ENCODE data around the gene FBXW12.

FBXW12 gene

GRCh38 chr3:48407542-48408099 lies 35.6 kb downstream of the FBXW12 start:
- DNase-seq (ENCODE audit: low read depth), result no peak

DNA sequence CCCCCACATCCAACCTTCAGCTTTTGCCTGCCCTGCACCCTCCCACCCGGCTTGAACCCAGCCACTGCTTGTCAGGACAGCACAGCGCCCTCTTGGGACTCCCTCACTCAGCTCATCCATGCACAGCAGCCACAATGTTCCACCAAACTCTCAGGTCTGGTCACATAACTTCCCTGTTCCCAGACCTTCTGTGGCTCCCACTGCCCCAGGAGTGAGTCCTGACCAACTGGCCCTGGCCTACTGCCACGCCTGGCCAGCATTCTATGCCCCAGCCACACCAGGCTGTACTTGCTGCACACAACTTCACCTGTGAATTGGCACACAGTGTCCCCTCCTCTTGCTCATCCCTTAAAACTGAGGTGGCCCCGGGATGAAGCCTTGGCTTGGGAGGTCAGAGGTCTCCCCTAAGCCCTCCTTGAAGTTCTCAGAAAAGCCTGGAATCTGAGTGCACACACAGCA lies 36.8 kb downstream of the FBXW12 start:
- no peak for DNase-seq (ENCODE audit: low read depth)

DNA sequence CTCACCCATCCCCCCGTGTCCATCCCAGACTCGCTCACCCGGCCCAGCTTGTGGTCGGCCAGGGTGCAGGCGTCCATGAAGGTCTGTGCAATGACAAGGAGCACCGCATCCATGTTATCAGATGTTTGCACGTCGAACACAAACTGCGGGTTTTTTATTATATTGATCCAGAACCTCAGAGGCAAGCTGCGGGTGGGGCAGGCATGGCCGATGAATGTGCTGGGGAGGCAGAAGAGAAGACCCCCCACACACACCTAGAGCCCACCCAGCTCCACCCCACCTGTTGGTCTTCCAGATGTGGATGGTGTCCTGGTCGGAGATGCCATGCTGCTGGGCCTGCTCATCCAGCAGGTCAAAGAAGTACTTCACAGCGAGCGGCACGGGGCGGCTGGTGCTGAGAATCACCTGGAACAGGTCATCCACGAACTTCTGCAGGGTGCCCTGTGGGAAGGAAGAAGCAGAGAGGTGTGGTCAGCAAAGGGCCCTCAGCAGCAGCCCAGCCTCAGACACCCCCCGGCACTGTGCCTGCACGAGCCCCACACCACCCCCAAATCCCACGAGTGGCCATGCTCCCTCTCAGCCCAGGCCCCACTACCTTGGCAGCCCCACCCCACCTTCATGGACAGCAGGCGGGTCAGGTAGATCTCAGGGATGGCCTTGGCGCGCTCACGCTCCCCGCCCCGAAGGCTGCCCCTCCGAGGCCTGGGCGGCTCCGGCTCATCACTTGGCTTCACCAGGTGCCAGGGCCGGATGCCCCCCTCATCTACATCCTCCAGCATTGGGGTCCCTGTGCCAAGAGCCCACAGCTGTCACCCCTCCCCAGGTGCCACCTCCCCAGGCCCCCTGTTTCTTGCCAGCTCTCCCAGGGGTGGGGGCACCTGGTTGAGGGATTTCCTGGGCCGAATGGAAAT lies 37.5 kb downstream of the FBXW12 start:
- DNase-seq (ENCODE audit: low read depth), result no peak

DNA sequence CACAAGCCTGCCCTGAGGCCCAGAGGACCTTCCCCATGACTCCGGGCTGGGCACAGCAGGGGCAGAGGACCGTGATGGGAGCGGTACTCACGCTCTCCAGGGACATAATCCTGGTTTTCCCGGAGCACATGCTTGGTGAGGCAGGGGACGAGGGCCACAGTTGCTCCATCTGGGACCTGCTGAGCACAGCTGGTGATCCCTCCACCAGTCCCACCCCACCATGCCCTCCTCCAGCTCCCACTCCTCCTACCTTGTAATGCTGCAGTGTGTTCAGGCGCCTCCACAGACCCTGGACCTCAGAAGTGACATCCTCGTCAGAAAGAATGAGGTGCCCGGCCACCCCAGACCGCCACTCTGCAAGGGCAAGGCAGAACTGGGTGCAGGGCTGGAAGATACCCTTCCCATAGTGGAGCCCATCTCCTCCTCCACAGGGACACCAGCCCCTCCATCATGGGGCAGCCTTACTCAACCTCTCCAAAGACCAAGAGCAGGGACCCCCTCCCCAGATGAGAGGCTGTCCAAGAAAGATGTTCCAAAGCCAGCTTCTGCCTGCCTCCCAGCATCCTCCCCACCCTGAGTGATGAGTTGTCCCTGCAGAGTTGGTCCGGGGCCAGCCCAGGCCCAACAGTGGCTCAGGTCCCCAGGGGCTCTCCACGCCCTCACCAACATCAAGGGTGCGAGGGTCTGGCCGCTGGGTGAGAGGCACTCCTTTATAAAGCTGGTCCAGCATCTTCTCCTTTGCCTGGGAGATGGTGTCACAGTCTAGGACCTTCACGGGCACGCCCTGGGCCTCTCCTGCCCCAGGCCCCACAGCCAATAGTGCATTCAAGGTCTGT lies 38.4 kb downstream of the FBXW12 start:
- no peak for DNase-seq (ENCODE audit: low read depth)

GRCh38 chr3:48411041-48411588 lies 39.1 kb downstream of the FBXW12 start:
- no peak for DNase-seq (ENCODE audit: low read depth)

- no peak for DNase-seq (ENCODE audit: low read depth)
These were observed 39.8 kb downstream of the FBXW12 start for GRCh38 chr3:48411606-48412374.

- DNase-seq (ENCODE audit: low read depth), result no peak
These were observed 40.5 kb downstream of the FBXW12 start for GRCh38 chr3:48412375-48413001.

DNA sequence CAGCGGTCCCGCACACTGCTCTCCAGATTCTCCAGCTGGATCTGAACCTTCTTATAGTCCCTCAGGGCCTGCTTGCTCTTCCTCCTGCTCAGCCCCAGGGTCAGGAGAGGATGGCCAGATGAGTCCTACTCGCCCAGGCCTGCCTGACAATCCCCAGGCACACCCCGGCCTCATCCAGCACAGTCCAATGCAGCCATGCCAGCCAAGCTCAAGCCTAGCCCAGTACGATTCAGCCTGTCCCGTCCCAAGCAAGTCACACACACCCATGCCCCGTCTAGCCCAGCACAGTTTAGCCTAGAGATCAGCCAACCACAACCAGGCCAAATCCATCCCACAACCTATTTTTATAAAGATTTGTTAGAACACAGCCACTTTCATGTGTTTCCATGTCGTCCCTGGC lies 41.1 kb downstream of the FBXW12 start:
- DNase-seq (ENCODE audit: low read depth), result no peak

DNA sequence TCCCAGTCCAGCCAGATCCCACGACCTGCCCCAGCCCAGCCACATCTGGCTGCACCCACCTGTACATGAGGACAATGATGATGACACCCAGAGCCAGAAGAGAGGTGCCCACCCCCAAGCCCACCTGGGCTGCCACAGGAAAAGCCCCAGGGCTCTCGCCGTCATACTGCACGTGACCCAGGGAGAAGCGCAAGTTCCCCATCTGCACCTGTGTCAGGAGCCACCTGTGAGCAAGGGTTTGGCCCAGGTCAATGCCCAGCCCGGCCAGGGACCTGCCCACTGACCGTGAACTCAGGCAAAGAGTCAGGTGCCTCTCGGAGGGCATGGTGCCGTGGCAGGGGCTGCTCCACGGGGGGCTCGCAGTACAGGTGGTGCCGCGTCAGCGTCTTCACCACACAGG lies 41.6 kb downstream of the FBXW12 start:
- DNase-seq (ENCODE audit: low read depth), result no peak

GRCh38 chr3:48414376-48415250 lies 42.6 kb downstream of the FBXW12 start:
- DNase-seq (ENCODE audit: low read depth), result no peak

- no peak for DNase-seq (ENCODE audit: low read depth)
These were observed 43.4 kb downstream of the FBXW12 start for GRCh38 chr3:48415251-48415953.

- DNase-seq (ENCODE audit: low read depth), result no peak
These were observed 44.1 kb downstream of the FBXW12 start for GRCh38 chr3:48416091-48416505.

DNA sequence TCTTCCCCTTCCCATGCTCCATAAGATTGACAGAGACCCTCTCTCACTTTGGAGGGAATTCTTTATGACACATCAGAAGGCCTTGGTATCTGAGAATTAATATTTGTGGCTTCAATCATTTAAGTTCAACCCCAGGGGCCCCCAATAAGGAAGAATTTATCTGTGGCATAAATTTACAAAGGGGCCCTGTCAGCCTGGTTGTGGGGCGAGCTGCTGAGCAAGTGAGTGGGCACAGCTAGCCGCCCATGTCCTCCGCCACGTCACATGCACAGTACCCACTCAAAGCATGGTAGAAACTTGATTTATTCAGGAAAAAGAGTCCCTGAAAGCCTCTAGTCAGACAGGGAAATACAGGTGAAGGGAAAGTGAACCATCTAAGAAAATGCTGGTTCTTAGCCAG lies 44.5 kb downstream of the FBXW12 start:
- no peak for DNase-seq (ENCODE audit: low read depth)

DNA sequence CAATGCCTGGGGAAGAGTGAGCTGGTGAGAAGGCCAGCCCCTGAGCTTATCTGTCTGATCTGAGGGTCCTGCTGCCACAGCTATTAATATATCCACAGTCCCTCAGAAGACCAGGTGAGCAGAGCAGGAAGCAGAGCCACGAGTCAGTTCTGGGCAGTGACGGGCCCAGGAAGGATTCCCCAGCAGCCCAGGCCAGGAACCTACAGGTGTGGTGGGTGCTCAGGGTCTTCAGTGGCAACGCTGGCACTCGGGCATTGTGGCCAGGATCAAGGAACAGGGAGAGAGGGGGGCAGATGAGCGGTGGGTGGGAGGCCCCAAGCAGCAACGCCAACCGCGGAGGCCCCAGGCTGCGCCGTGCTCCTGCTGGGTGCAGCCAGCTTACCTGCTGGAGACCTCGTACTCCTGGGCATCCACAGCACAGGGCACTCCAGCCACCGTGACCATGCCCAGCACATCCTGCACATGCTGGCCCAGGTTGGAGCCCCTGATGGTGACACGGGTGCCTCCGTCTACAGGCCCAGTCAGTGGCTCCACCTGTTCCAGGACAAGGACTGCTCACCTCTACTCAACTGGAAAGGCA lies 45.6 kb downstream of the FBXW12 start:
- no peak for DNase-seq (ENCODE audit: low read depth)

- no peak for DNase-seq (ENCODE audit: low read depth)
These were observed 46.1 kb downstream of the FBXW12 start for GRCh38 chr3:48418140-48418539.

DNA sequence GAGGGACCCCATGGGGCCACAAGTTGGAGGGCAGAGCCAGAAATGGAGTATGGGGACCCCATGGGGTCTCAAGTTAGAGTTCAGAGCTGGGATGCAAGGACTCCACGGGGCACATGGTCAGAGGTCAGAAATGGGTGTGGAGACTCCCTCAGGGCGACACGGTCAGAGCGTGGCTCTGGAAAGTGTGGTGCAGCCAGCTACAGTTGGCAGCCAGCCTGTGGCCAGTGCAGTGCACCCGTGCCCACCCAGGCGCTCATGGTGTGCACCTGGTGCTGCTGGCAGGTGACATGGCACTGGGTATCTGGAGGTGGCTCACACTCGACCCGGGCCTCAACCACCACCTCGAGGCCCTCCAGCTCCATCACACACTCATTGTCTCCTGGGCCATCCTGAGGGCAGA lies 46.6 kb downstream of the FBXW12 start:
- no peak for DNase-seq (ENCODE audit: low read depth)

GRCh38 chr3:48419149-48419548 lies 47.1 kb downstream of the FBXW12 start:
- no peak for DNase-seq (ENCODE audit: low read depth)

DNA sequence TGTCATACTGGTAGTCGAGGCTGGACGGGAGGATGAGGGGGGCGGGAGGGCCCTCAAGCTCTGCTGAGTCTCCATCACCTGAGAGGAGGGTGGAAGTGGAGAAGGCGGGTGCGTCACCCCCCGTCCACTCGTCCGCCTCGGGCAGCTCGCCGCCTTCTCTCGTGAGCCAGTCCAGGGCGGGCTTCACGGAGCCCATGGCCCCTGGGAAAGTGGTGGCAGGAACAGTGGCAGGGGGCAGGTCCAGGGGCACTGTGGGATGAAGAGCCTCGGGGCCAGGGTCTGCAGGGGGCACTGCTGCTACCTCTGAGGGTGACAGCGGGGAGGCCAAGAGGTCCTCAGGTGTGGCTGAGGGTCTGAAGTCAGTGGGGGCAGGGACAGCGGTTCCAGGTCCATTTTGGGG lies 47.6 kb downstream of the FBXW12 start:
- DNase-seq (ENCODE audit: low read depth), result no peak

DNA sequence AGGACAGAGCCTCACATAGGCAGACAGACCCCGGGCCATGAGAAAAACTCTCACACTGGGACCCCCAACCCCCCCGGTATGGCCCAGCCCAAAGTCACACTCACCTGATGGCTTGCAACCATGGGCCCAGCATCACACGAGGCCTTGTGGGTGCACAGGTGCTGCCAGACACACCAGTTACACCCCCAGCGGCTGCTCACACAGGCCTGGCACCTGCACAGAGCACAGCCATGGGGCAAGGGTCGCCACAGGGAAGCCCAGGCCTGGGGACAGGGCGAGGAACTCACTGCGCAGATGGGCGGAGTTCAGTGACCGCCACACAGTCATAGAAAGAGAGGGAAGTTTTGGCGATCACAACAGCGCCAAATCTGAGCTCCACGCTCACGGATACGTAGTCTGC lies 48.5 kb downstream of the FBXW12 start:
- DNase-seq (ENCODE audit: low read depth), result no peak
